GM18505 (cell line): ENCODE measurements around the gene SEMA3C.
A peak's percentile ranks its signal among the peaks of the same experiment; 100 is the strongest.

ENCODE experiments used
- ATAC-seq: cut with Tn5 transposase; IDR thresholded peaks from one replicate; pipeline ENCODE4 v1.9.1; 2021; ENCODE audit not compliant: unreplicated experiment
- POLR2A ChIP-seq: IDR thresholded peaks from 4 replicates; pipeline ENCODE4 v1.6.1; 2011; ENCODE audit warnings: borderline replicate concordance; ENCODE audit not compliant: insufficient read depth, insufficient read length; ENCODE audit errors: extremely low read depth

Gene SEMA3C

GRCh38 chr7:80918909-80919721, at the start of gene SEMA3C:
Gene SEMA3C, minus strand, starts transcription at chr7:80919051. Its CDS starts 2,270 bp downstream, at chr7:80916781.
- TF ChIP-seq POLR2A: no peak
- ATAC-seq: peak; percentile 70

DNA sequence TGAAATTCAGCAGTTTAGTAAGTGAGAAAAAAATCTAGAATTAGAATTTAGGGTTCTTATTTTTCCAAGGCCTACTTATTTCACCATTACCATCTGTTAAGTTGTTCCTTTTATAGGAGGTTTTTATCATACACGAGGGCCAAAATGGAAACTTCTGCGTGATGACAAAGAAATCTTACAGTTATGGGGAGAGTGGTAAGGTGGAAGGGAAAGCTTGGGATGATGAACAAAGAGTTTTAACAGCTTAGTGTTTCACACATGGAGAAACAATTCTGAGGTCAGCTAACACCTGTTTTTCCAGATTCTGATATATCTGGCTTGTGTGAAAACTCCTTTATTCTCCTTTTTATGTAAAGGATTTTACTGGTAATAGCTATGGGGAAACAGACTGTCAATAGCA, 49.8 kb upstream of the SEMA3C start:
- no peak for TF ChIP-seq POLR2A
- ATAC-seq: no peak

GRCh38 chr7:80967917-80968297, 49.1 kb upstream of the SEMA3C start:
- TF ChIP-seq POLR2A: no peak
- ATAC-seq: no peak

DNA sequence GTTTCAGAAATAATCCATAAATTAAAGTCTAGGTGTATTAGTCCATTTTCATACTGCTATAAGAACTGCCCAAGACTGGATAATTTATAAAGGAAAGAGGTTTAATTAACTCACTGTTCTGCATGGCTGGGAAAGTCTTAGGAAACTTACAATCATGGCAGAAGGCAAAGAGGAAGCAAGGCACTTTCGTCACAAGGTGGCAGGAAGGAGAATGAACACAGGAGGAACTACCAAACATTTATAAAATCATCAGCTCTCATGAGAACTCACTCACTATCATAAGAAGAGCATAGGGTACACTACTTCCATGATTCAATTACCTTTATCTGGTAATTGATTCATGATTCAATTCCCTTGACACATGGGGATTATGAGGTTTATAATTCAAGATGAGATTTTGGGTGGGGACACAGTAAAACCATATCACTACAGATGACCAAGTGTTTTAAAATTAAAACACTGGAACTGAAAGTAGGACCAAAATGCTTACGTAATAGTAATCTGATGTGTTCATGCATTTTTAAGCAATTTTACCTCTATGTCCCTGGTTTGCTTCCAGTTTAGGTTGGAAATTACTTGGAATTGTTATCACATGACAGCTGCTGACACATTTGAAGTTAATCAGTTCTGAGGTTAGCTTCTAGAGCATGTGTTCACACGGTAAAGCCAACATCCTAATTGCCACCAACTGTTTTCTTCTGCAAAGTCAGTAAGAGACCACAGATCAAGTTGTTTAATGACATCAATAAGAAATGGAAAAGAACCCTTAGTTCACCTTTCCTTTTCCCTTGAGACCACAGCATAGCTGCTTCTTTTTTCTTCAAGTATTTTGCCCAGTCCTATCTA, 48.4 kb upstream of the SEMA3C start:
- TF ChIP-seq POLR2A: no peak
- no peak for ATAC-seq

- no peak for ATAC-seq
- TF ChIP-seq POLR2A: no peak
Observed at GRCh38 chr7:80960244-80960795, 41.5 kb upstream of the SEMA3C start.

DNA sequence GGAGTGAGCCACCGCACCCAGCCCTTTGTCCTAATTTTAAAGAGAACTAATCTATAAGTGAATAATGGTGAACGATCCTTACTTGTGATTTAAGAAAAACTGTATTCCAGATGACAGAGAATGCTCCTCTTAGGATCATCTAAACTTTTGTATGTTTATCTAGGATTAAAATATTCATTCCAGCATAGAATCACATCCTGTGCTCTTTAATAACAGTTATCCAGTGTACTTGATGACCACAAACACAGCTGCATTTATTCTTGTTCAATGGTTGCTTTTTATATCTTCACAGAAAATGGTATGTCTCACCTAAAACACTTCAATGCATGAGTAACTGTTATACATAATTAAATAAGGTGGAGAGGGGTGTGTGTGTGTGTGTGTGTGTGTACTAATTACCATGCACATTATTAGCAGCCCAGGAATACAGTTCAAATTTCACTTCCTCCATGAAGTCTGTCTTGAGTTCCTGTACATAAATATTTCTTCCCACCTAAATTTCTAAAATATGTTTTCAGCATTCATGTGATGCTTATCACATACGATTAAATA, 38.5 kb upstream of the SEMA3C start:
- no peak for ATAC-seq
- no peak for TF ChIP-seq POLR2A

DNA sequence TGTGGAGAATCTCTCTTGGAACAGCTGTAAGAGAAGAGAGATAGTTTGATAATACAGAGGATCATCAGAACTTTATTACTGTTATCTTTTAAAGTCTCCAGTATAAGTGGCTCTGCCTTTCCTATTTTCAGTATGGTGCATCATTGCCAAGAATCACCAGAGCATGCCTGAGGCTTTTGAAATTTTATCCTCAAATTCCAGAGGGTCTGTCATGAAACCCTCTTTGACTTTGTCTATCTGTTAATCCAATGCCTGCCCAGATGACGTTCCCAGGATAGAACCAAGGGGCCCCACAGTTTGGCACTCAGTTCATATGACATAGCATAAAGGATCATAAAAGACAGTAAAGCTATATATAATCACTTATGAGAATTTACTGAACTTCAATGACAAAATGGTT, 35.3 kb upstream of the SEMA3C start:
- no peak for TF ChIP-seq POLR2A
- ATAC-seq: no peak

DNA sequence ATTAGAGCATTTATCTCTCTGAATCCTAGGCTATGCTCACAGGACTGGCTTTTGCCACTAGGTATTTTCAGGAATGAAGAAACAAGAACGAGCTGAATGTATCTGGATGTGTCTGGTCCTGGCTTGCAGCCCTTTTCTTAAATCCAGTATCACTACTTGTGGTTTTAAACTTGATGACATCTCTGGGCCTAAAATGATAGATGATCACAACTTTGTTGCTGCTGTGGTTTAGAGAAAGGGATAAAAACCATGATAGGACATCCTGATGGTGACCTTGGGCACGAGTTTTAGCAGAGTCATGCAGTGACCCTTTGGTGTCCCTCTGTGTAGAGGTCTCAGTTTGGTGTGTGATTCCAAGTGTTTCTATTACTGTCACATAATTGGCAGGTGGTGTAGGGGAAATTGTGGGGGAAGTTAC, 31.7 kb upstream of the SEMA3C start:
- no peak for TF ChIP-seq POLR2A

DNA sequence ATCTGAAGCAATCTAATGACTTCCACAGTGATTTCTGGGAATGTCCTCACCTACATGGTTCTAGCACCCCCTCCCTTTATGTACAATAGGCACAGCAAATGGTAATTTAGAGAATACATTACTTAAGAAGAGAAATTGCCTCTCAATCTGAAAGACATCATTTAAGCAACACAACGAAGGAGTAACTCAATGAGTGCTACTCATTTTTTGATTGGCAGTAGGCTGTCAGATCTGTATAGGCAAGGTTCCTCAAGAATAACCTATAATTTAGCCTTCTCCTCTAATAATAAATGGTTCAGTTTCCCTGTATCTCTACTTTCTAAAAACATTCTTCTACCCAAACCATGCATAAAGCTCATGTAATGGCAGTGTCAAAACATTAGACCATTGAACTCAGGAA, 30.6 kb upstream of the SEMA3C start:
- no peak for ATAC-seq
- no peak for TF ChIP-seq POLR2A

More for the DNA sequence above, 31.7 kb upstream of the SEMA3C start:
- no peak for ATAC-seq

DNA sequence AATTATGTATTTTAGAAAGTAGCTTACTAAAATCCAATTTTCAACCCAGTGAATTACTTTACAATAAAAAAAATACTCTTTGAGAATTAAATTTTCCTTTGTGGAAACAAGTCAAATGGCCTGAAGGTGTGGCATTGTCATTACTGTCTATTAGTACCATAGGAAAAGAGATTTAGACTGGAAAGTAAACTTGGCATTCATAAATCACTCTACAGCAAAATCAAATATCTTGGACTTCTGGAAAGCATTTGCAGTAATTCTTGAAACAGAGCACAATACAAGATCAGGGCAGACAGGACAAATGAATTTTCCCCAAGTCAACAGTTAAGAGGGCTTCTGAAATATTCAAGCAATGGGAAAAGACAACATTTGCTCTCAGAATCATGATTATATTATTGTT, 28.0 kb upstream of the SEMA3C start:
- no peak for ATAC-seq
- TF ChIP-seq POLR2A: no peak

GRCh38 chr7:80945976-80946375, 27.1 kb upstream of the SEMA3C start:
- TF ChIP-seq POLR2A: no peak
- ATAC-seq: no peak

DNA sequence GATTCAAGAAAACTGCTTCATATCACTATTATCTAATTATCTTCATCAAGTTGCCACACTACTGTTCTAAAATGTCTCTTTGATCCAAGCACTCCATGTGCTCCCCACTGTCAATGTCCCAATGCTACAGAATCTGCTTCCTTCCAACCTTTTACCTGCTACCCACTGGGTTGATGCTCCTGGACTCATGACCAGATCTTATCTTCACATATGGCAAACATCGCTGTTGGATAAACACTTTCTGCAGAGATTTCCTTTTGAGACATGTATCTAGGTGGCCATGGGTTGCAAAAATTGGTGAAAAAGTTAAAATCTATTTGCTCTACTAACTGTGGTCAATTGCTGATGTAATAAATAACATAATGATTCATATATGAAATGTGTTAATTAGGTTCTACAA, 24.5 kb upstream of the SEMA3C start:
- ATAC-seq: no peak
- no peak for TF ChIP-seq POLR2A
